GM21515 (cell line): ENCODE measurements around the gene HES7.

ENCODE experiments used
- ATAC-seq: cut with Tn5 transposase; IDR thresholded peaks from one replicate; pipeline ENCODE4 v1.9.1; 2021; ENCODE audit not compliant: unreplicated experiment

HES7 gene

GRCh38 chr17:8143581-8144400 lies 19.9 kb upstream of the HES7 start:
- ATAC-seq: no peak

DNA sequence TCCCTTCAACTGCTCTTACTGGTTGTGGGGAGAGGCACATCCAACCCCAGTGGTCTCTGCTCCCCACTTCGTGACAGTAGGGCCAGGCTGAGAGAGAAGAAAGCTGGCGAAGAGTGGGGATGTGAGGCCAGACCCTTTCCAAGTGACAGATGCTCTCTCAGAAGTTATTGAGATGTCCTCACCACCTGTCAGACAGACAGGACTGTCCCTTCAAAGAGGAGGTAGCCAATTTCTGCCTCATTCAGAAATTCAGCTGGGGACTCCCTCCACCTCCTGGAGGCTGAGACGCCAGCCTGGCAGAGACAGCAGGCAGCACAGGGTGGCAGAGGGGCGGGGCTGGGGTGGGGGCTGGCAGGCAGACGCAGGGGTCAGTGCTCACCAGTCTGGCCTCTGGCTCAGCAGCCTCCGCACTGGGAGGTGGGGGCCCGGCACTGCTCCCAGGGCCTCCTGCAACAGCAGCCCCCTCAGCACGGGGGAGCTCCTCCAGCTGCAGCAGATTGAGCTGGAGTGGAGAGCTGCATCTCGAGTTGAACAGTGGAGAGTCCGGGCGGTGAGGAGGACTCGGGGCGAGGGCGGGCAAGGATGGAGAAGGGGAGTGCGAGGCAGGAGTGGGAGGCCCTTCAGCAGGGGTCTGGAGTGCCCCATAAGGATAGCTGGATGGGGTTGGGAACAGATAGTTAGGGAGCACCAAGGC lies 19.1 kb upstream of the HES7 start:
- ATAC-seq: no peak

DNA sequence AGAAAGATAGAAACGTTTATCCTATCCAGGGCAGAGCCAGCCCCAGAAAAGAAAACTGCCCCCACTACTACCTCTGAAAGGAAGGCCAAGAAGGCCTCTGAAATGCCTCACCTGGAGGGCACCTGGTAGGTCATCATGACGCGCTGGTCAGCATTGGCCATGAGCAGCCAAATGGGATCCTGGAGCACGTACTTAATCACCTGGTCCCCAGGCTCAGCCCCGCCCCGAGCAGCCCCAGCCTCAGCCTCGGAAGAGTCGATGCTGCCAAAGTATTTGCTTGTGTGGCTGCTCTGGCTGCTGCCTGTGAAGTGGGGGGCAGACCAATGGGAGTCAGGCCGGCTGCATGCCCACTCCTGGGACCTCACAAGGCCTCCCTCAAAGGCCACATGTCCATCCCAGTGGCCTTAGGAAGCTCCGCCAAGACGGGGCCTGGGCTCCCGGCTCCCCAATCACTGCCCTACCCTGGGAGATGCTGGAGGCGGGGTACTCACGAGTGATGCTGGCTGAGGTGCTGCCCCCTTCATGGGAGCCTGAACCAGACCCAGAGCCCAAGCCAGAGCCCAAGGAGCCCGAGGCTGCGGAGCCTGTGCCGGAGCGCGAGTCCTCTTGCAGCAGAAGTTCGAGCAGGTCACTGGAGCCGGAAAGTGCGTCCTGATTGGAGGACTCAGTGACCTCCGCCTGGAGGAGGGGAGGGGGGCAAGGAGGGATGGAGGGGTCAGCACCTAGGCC lies 18.4 kb upstream of the HES7 start:
- ATAC-seq: no peak

DNA sequence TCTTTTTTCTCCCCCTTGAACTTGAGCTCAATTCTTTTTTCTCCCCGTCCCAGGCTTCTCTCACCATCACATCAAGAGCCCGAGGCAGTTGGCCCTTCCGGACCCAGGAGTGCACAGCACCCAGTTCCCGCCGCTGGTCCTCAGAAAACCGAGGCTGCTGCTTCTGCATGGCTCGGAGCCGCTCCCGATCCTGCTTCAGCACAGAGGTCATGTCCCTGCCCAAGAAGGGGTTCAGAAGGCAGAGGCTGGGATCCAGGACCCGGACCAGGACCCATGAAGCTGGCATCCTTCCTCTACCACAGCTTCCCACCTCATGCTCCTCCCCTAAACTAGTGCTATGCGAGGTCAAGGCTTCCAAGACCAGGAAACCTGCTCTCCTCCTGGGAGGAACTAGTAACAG lies 17.8 kb upstream of the HES7 start:
- ATAC-seq: no peak

GRCh38 chr17:8141045-8141444 lies 17.1 kb upstream of the HES7 start:
- ATAC-seq: no peak

DNA sequence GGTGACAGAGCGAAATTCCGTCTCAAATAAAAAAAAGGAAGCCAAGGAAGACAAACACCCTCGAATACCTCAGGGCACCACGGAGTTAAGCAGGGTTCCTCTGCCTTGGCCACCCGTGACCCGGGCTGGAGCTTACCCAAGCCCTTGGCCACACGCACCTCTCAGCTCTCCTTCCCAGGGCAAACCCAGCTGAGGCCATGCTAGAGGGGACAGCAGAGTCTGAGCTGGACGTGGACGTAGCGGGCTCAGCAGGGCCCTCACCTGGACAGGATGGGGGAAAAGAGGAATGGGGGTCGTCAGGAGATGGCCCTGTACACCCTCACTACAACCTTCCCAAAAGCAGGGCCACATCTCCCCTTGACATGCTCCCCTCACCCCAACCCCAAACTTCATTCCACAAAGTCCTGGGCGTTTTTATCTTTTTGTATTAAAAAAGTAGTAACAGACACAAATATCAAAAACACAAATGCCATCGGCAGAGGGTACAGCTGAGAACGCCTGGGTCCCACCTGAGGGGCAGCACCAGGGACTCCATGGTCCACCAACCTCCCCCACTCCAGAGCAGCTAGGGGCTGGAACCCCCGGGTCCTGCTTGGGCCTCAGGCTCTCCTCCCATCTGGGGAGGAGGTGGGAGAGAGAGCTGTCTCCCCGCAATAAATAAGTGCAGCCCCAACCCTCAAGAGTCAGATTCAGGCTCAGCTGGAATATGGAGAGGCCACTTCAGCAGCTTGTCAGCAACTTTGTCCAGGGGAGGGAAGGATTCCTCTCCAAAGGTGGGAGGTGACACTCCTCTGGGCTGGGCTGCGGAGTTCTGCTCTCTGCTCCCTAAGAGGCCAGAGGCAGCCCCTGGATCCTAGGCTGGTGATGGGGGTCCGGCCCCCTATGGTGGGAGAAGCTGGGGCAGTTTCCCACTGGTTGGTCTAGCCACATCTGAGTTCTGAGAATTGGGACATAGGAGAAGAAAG lies 16.4 kb upstream of the HES7 start:
- ATAC-seq: no peak

GRCh38 chr17:8138672-8139371 lies 14.9 kb upstream of the HES7 start:
- ATAC-seq: peak; percentile 70

DNA sequence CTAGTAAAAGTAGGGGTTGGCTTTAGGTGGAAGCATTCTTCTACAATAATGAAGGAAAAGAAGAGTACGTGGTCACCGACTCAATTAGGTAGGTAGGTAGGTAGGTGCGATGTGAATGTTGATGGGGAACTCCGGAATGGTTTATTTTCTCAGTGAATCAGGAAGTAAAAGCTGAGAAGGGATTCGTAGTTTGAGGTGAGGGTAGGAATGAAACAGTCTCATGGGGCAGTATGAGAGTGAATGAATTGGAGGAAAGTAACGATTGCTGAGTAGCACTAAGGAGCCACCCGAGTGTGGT lies 14.4 kb upstream of the HES7 start:
- ATAC-seq: no peak

DNA sequence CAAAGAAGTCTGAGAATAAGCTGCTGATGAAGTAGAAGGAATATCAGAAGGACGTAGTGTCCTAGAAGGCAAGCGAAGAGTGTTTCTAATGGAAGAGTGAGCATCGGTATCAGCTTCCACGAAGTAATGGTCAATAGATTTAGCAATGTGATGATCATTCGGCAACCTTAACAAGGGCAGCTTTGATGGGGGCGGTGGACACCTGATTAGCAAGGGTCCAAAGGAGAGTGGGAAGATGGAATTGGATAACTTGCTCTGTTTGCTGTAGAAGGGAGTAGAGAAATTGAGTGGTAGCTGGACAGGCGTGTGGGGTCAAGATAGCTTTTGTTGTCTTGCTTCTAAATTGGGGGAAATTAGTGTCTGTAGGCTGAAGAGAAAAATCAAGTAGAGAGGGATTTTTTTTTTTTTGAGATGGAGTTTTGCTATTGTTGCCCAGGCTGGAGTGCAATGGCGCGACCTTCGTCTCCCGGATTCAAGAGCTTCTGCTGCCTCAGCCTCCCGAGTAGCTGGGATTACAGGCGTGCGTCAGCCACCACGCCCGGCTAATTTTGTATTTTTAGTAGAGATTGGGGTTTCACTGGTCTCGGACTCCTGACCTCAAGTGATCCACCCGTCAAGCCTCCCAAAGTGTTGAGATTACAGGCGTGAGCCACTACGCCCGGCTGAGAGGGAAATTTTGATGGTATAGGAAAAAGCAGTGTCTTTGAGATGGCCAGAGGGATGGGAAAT lies 13.9 kb upstream of the HES7 start:
- no peak for ATAC-seq

- ATAC-seq: no peak
These were observed 10.0 kb upstream of the HES7 start for GRCh38 chr17:8133941-8134340.

DNA sequence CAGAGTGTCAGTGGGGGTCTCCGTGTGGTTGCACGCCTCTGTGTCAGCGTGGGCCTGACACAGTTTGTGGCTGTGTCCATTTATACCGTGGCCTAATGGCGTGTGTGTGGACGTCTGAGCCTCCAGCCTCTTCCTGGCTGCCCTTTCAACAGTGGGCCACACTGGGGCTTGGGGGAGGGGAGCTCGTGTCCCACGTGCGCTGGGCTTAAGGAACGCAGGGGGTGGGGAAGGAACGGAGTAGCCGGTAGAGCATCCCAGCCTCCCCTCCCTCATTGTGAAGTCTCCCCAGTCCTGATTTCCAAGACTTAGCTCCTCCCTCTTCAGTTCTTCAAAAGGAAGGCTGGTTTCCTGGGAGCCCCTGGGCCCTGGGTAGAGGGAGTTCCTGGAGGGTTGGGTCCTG lies 9.5 kb upstream of the HES7 start:
- no peak for ATAC-seq

DNA sequence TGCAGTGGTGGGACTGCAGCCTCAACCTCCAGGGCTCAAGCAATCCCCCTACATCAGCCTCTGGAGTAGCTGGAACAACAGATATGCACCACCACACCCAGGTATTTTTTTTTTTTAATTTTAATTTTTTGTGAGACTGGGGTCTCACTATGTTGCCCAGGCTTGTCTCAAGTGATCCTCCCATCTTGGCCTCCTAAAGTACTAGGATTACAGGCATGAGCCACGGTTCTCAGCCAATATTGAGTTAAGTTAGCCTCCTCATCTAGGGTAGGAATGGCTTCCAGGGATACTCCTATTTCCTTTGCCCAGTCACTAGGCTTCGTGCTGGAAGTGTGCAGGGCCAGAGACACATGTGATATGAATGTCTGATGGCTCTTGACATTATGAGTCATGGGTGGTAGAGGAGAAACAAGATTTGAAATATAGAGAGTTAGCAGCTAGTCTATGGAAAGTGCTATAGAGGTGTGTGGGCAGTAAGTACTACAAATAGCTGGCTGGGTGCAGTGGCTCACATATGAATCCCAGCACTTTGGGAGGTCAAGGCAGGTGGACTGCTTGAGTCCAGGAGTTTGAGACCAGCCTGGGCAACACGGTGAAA lies 8.0 kb upstream of the HES7 start:
- ATAC-seq: no peak

- ATAC-seq: no peak
These were observed 4.3 kb upstream of the HES7 start for GRCh38 chr17:8128125-8128784.

- ATAC-seq: no peak
These were observed 2.7 kb upstream of the HES7 start for GRCh38 chr17:8126491-8127066.

DNA sequence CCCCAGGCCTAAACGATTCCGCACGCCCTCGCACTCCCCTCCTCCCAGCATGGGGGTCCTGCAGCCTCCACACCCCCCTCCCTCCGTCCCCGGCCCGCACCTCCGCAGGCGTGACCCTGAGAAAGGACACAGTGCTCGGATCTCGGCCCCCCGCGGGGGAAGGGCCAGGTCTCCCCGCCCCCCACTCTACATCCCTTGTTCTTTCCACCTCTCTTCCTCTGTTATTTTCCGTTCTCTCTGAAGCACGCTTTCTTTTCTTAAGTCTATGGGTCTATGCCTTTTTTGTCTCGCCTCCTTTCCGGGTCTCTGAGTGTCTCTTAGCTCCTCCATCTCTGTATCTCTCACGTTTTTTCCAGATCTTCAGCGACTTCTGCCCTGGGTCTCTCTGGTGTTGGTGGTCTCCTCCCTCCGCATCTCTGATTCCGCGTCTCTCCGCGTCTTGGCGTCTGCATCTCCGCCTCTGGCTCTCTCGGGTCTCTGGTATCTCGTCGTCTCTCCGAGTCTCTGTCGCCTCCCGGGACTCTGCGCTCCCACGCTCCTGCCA lies 2.1 kb upstream of the HES7 start:
- ATAC-seq: no peak

GRCh38 chr17:8125154-8125946 lies 1.4 kb upstream of the HES7 start:
- no peak for ATAC-seq
